ENCODE data around the gene FYB1. TPM values are rescaled to one million over a fixed set of nuclear protein-coding genes. Genes with fewer than 3 reads are reported as not detected.

FYB1 gene
- total RNA-seq, 1 experiment from 2014 or later: 0.42 TPM

- ATAC-seq (peak; percentile 44; the same call in 1 of the 2 replicates), DNase-seq (ENCODE audit: low read depth, low spot score) (no peak)
- POLR2A ChIA-PET: no interaction called here
- CTCF ChIA-PET: interaction anchor here (2.7 kb wide), 1 partner anchor 15 kb away, joined by 20 read pairs; no protein-coding TSS in a partner anchor
- RAD21 ChIA-PET (ENCODE audit: low non-redundant PET in 1 of 2, low total read pairs in 2 of 2, uncharacterized antibody in 2 of 2, unreplicated experiment in 2 of 2): no interaction called here
- Histone ChIP-seq H2AFZ (ENCODE audit: low read depth, low read length, poor library complexity, severe bottlenecking) (no peak overlapping the region), H3K4me2 (ENCODE audit: low read length) (peak overlapping the region; percentile 1; the same call in 1 of the 2 replicates), H3K9ac (ENCODE audit: low read length) (no peak overlapping the region), H3K9me2 (ENCODE audit: insufficient read depth) (no peaks in the 10 kb centered on the region), H3K4me1 (ENCODE audit: control insufficient read depth in 1 of 2, insufficient read depth in 2 of 2, low read length in 2 of 2) (peaks cover 0 to 8% of the 10 kb centered on the region in 2 experiments; a peak in 1 of 4 replicates), H3K9me3 (ENCODE audit: control insufficient read depth in 1 of 2, insufficient read depth in 1 of 2, low read depth in 1 of 2, low read length in 2 of 2) (no peaks in the 10 kb centered on the region), H3K27me3 (ENCODE audit: insufficient read depth, low read length) (no peaks in the 10 kb centered on the region), H3K79me2 (ENCODE audit: insufficient read depth, low read length) (no peaks in the 10 kb centered on the region), H3K27ac (ENCODE audit: low read depth, low read length) (no peak overlapping the region), H4K20me1 (ENCODE audit: insufficient read depth) (no peaks in the 10 kb centered on the region), H3K4me3 (replicated peaks in 1 of 2; ENCODE audit: low read depth in 1 of 2, low read length in 2 of 2) (no peak overlapping the region), H3K36me3 (ENCODE audit: control insufficient read depth in 1 of 2, insufficient read depth in 2 of 2, low read length in 2 of 2) (no peaks in the 10 kb centered on the region)
- intact Hi-C loops (cut with micrococcal nuclease): no loop called here
- BruUV-seq (replicated peaks): no TSS peak
- TF ChIP-seq SIN3A (IDR thresholded peaks at IDR 0.05; ENCODE audit: low read depth) (no peak), REST (IDR thresholded peaks at IDR 0.05; ENCODE audit: low read depth) (no peak), ATF3 (IDR thresholded peaks at IDR 0.05) (no peak), ZFX (IDR thresholded peaks at IDR 0.05) (no peak), SP1 (IDR thresholded peaks at IDR 0.05; ENCODE audit: low read depth) (no peak), ZBTB33 (IDR thresholded peaks at IDR 0.05; ENCODE audit: extremely low read depth, insufficient replicate concordance, low read length) (no peak), ZNF274 (IDR thresholded peaks at IDR 0.05; ENCODE audit: low read depth, low read length) (no peak), CEBPB (IDR thresholded peaks at IDR 0.05; ENCODE audit: low read depth) (no peak), EGR1 (IDR thresholded peaks at IDR 0.05; ENCODE audit: low read depth) (no peak), MAX (IDR thresholded peaks at IDR 0.05) (no peak), POLR2AphosphoS5 (IDR thresholded peaks at IDR 0.05; ENCODE audit: low read depth, low read length) (no peak), POLR2A (IDR thresholded peaks at IDR 0.05; ENCODE audit: borderline replicate concordance, extremely low read depth, insufficient read depth, insufficient read length) (no peak), EZH2 (IDR thresholded peaks at IDR 0.05) (no peak), CTCF (IDR thresholded peaks at IDR 0.05 in 2 of 3, conservative IDR thresholded peaks at IDR 0.05 in 1 of 3; ENCODE audit: borderline replicate concordance in 1 of 3, insufficient read depth in 1 of 3, low read depth in 2 of 3, low read length in 2 of 3) (no peak), ELF1 (IDR thresholded peaks at IDR 0.05; ENCODE audit: borderline replicate concordance, low read depth) (no peak), SRF (IDR thresholded peaks at IDR 0.05; ENCODE audit: low read depth) (no peak), TCF7L2 (IDR thresholded peaks at IDR 0.05; ENCODE audit: borderline replicate concordance, extremely low read depth, insufficient read depth, insufficient read length) (no peak), YY1 (IDR thresholded peaks at IDR 0.05; ENCODE audit: extremely low read depth, insufficient replicate concordance, low read depth, low read length) (no peak), EZH2phosphoT487 (IDR thresholded peaks at IDR 0.05; ENCODE audit: borderline replicate concordance) (no peak)
Measured at GRCh38 chr5:39231705-39232525, 12.6 kb upstream of the FYB1 start.

Data from HCT116 (cell line).